Fibroblast of the aortic adventitia (primary cell): Measurements from ENCODE around the gene EMID1. TPM values are rescaled to one million over a fixed set of nuclear protein-coding genes. Genes with fewer than 3 reads are reported as not detected.

ENCODE experiments used
- DNase-seq: peaks from one replicate; pipeline ENCODE4 v3.0.0-alpha.2; 2010; ENCODE audit warnings: low read depth
- H3K4me3 ChIP-seq: 2 replicates; pipeline ENCODE4 v1.5.1; 2011; ENCODE audit warnings: low read depth, mild to moderate bottlenecking, control low read depth, low read length, moderate library complexity
- CTCF ChIP-seq: IDR thresholded peaks from 2 replicates; pipeline ENCODE4 v1.5.1; 2011; ENCODE audit warnings: mild to moderate bottlenecking, low read length, control low read depth, inconsistent platforms; ENCODE audit not compliant: insufficient read depth
- total RNA-seq: library from RNA; depleted of rRNA; stranded (reverse); fragments of >200 nt; gene quantifications from 2 replicates; pipeline ENCODE4 v1.2.3, GENCODE V29; 2012; ENCODE audit warnings: low replicate concordance

The EMID1 gene
- total RNA-seq, 1 donor: not detected

GRCh38 chr22:29260601-29261315 lies 55.1 kb downstream of the EMID1 start:
- DNase-seq: peak; percentile 9
- TF ChIP-seq CTCF: no peak
- no peak overlapping the region for H3K4me3 ChIP-seq

- H3K4me3 ChIP-seq: no peak overlapping the region
- TF ChIP-seq CTCF: no peak
- DNase-seq: no peak
These were observed 58.1 kb downstream of the EMID1 start for GRCh38 chr22:29263791-29264276.

GRCh38 chr22:29265305-29265704 lies 59.6 kb downstream of the EMID1 start:
- H3K4me3 ChIP-seq: no peak overlapping the region
- no peak for TF ChIP-seq CTCF
- DNase-seq: no peak

GRCh38 chr22:29265929-29266328 lies 60.2 kb downstream of the EMID1 start:
- peak overlapping the region; percentile 33 for H3K4me3 ChIP-seq
- no peak for TF ChIP-seq CTCF
- peak; percentile 22 for DNase-seq

- H3K4me3 ChIP-seq: peak overlapping the region; percentile 92
- peak; percentile 21 for DNase-seq
- no peak for TF ChIP-seq CTCF
These were observed 61.1 kb downstream of the EMID1 start for GRCh38 chr22:29266564-29267461.

- peak overlapping the region; percentile 92 for H3K4me3 ChIP-seq
- DNase-seq: no peak
- TF ChIP-seq CTCF: no peak
These were observed 61.8 kb downstream of the EMID1 start for GRCh38 chr22:29267462-29267857.
